HL-60/S4 (cell line): ENCODE measurements around the gene C3.
"Not testable (repeated sequence)": the region's sequence is repeated elsewhere in the genome, so short reads cannot be mapped to it uniquely, and the experiment has no call there.

Experiments used
- in situ Hi-C: fragments of 300-500 bp; cut with MboI; formaldehyde crosslinking; loops from 2 replicates; pipeline ENCODE4 v1.14.3; 2022; ENCODE audit warnings: low sequenced_read_pairs

C3 gene

DNA sequence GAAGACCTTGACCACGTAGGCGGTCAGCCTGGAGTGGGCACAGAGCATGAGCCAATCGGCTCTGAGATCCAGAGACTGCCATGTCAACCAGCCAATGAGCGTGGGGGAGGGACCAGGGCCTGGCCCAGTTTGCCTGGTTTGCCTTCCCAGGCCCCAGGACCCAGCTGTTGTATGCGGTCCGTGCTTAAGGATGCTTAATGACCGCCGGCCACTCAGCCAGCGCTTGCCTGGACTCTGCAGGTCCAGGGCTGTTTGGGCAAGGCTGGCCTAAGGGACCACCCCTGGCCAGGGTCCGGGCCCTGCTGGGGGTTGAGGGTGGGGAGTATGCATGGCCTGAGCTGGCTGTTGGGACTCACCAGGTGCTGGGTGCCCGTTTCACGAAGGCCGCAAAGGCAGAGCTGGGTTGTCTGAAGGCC lies 27.4 kb downstream of the C3 start:
- in situ Hi-C loops = no loop called here

DNA sequence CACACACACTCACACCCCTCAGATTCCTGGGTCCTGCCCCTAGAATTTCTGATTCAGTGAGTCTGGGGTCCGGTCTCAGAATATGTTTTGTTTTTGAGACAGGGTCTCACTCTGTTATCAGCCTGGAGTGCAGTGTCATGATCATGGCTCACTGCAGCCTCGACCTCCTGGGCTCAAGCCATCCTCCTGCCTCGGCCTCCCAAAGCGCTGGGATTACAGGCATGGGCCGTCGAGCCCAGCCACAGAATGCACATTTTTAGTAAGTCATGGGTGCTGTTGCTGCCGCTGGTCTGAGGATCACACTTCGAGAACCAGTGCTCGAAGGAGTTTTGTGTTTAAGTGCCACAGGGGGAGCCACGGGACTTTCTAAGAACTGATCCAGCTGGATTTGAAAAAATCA lies 28.4 kb downstream of the C3 start:
- in situ Hi-C loops = no loop called here

DNA sequence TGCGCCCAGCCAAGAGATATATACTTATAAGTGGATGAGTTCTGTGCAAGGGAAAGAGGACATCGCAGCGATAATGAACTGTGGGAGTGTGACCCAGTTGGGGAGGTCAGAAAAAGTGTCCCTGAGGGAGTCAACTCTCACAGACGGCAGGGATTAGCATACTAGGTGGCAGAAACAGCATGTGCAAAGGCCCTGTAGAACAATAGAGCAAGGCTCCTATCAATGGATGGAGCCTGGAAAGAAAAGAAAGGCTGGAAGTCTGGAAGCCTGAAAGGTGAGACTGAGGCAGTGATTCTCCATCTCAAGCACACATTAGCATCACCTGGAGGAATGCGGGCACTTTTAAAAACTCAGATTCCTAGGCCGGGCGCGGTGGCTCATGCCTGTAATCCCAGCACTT lies 29.1 kb downstream of the C3 start:
- in situ Hi-C loops = no loop called here

DNA sequence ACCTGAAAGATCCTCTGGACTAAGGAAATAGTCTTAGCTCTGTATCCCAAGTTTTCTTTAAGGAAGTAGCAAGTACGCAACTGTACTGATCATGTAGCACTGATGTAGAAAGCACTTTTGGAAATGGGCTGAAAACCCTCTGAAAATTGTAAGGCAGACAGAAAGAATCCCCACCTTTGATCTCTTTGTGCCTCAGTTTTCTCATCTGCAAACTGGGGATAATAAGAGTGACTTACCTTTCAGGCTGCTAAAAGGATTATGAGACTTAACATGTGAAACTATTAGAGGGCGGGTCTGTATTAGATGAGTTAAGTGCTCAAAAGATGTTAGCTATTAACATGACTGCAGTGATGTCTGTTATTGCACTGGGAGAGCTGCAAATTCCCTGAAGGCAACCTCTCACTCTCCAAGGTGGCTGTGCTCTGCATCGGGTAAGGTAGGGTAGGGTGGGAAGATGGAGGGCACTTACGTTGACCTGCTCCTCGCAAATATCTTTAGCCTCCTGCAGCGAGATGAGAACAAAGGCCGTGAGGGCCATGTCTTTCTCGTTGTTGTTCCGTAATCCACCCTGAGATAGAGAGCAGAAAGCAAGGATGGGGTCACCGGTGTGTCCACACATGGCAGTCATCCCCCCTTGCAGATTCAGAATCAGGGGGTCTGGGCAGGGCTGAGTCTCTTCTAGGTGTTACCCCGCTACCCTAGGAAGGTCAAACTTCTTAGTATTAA lies 30.1 kb downstream of the C3 start:
- in situ Hi-C loops = no loop called here

DNA sequence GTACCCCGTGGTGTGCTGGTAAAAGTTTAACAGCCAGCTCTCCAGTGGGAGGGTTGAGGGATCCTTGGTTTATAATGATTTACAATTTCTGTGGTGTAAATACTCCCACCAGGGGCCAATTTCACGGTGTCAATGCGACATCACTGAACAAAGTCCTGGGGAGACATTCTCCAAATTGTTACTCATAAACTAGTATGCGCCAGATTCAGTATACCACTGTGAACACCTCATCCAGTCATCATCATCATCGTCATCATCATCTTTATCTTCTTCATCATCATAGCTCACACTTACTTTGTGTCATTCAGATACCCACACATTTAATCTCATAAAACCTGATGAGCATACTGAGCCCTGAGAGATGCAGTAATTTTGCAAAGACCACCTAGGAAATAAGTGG lies 33.3 kb downstream of the C3 start:
- in situ Hi-C loops = no loop called here

DNA sequence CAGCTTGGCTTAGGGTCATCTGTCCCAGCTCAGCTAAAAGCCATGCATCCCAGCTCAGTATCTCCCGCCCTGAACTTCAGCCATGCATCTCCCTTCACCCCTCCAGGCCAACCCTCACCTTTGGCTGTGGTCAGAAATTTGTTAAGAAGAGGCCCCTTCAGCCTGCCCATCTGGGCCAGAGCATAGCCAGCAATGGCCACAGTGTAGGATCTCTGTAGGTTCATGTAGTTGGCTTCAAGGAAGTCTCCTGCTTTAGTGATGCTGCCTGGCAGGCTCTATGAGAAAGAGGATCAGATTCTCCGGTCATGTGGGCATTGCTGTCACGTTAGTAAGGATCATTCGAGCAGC lies 33.8 kb downstream of the C3 start:
- in situ Hi-C loops = no loop called here

DNA sequence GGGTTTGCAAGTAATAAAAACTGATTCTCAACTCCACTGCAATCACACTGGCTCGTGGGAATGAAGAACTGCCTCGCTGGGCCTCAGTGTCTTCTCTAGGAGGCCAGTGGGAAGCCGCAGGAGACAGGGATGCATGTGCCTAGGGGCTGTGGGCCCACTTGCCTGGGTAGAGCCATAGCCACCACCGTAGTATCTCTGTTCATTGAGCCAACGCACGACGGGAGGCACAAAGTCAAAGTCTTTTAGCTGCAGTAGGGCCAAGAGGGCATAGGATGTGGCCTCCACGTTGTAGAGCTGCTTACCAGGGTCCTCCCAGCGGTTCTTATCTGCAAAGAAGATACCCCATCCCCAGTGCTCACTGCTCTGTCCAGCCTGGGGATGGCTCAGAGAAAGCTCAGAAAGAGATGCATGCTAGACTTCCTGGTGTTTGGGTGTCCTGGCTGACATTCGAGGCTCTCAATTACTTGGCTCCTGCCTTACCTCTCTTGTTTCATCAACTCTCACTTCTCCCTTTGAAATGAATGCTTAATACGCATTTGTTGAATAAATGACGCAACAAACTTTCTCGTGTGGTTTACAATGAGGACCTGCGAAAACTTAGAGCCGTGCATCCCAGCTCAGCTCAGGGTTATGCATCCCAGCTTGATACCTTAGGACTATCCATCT lies 34.4 kb downstream of the C3 start:
- in situ Hi-C loops = no loop called here

DNA sequence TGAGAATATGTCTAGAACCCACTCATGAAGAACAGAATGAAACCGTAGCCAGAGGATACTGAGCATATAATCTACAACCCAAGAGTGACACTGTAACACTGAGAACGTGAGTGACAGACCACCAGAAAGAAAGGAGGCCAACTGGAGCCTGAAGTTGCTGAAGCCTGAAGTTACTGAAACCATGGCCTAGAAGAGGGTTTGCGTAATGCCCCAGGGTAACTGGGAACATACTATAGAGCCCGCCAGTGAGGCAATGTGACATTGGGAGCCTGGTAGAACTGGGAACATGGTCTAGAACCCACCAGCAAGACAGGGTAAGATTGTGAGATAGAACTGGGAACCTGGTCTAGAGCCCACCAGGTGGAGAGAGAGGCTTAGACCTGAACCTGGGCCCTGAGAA lies 35.0 kb downstream of the C3 start:
- in situ Hi-C loops = no loop called here

DNA sequence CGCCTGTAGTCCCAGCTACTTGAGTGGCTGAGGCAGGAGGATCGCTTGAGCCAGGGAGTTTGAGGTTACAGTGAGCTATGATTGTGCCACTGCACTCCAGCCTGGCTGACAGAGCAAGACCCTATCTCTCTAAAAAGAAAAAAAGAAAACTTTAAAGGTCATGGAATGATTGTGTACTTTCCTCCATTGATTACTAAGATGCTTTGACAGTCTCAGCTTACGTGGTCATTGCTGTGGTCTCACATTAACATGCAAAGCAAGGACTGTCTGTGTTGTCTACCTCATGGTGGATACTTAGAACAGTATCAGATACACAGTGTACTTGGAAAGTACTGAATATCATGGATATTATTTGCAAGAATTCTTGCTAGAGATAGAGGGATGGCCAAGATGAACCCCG lies 36.5 kb downstream of the C3 start:
- in situ Hi-C loops = no loop called here

DNA sequence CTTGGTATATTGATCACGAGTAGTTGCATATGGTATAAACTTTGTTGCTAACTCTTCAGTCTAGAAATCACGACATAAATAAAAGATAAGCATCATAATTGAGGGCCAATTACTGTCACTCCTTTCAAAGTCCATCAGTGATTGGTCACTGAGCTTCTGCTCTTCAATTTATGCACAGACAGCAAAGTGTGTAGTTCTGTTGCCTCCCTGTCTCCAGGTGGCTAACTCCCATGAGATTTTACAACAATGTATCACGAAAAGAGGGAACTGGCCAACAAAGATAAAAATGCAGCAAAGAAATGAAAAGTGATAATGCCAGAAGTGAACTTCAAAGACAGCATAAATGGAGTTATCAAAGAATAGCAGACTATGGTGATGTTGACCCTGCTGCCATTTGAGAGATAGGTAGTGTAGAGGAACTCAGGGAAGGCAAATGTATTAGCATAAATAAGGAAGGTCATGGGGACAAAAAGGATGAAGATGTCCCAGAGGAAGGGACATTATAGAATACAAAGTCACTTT lies 37.8 kb downstream of the C3 start:
- in situ Hi-C loops = no loop called here

DNA sequence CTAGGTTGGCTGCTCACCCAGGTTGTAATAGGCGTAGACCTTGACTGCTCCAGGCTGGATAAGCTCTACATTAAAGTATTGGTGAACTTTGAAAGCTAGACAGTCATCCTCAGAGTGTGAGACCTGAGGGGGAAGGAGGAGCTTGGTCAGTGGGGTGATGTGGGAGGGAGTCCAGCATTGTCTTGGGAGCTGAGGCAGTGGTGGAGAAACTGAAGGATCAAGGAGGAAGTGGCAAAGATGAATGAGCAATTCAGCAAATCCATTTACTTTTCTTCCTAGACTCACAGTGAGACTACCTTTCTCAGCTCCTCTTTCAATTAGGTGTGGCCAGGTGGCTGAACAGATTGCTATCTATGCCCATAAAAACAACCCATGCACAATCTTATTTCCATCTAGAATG lies 40.3 kb downstream of the C3 start:
- in situ Hi-C loops = no loop called here

DNA sequence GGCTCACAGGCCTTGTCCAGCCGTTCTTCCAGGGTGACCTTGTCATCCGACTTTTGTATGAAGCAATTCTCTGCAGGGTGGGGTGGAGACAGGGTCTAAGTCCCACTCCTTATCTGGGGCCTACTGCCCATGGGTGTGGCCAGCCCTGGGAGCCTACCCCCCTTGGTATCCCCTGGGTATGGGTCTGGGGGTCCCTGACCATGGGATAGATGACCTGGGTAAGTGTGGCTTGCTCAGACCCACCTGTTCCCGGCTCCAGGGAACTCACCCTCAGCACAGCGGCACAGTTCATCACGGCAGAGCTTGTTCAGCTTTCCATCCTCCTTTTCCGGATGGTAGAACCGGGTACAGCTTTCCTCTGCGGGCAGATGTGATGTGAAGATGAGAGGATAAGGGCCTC lies 41.3 kb downstream of the C3 start:
- in situ Hi-C loops = no loop called here

DNA sequence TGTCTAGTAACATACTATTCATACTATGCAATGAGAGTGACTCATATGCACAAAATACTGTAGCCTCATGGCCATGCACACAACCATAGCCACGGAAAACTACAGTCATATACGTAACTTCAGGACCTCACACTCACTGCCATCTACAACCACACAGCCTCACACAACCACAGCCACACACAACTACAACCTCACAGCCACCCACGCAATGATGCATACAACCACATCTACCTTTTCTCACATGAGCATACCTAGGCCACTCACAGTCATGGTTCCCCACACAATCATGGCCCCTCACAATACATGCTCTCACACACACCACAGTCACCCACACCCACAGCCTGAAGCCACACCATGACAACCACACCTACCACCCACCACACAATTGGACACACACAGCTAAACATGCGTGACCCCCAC lies 41.8 kb downstream of the C3 start:
- in situ Hi-C loops = no loop called here

DNA sequence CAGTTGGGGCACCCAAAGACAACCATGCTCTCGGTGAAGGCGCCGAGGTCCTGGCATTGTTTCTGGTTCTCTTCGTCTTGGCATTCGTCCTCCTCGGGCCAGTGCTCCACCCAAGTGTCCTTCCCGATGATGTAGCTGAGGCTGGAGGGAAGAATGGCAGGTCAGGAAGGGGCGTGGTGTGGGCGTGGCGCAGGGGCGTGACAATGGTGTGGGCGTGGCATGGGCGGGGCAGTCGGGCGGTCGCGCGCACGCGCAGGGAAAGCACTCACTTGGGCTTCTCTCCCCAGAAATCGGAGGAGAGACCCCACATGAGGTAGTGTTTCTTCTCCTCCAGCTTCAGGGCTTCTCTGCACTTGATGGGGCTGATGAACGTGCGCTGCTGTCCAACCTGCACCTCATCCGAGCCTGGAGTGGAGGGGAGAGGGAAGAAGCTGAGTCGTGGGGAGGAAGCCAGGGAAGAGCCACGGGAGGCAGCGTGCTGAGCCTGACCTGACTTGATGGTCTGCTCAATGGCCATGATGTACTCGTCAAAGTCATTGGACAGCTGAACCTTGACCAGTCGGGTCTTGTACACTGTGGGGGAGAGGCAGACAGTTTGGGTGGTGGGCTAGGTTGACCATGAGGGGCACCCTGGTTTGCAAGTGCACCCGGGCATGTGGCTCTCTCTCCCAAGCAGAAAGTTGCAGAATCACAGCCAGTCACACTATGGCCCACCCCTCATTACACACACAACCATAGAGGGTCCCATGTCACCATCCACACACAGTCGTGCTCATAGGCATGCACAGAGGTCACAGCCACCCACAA lies 42.4 kb downstream of the C3 start:
- in situ Hi-C loops = no loop called here

DNA sequence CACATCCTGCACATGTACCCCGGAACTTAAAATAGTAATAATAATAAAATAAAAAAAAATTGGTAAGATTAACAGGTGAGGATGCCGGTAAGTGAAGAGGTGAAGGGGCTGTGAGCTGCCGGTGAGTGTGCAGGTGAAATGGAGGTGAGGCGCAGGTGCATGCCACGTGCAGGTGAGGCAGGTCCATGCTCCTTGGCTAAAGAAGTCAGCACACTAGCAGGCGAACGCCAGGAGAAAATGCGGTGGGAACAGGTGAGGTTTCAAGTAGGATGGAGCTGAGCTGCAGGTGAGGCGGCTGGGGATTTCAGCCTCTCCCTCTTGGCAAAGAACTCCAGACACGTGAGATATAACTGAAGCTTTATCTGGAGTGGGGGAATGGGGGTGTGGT lies 43.0 kb downstream of the C3 start:
- in situ Hi-C loops = no loop called here

DNA sequence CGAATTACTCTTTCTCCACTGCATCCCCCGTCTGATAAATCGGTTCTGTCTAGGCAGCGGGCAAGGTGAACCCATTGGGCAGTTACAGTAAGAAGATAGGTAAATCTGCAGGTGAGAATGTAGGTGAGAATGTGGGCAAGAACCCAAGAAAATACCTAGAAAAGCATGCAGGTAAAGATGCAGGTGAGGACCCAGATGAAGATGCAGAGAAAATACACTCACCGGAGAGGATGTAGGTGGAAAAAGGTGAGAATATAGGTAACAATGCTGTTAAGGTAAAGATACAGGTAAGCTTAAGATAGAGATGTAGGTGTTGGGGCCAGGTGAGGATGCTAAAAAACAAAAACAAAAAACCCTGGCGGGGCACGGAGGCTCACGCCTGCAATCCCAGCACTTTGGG lies 44.2 kb downstream of the C3 start:
- in situ Hi-C loops = no loop called here

DNA sequence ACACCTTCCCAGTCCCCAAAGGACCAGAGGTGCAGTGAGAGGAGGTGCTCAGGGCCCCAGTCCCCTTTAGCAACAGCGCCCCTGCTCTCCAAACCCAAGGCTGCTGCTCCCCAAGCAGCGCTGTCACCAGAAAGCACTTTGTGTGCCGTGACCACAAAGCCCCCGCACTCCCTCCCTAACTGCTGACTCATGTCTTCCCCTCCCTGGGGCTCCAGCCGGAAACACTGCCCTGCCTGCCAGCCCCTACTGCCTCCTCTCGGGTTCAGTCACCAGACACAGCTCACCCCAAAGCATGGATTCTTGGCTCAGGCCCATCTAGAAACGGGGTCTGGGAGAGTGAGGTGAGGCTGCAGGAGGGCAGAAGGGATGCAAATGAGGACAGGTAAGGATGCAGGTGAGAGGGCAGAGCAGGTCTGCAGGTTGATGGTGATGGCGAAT lies 45.6 kb downstream of the C3 start:
- in situ Hi-C loops = no loop called here

DNA sequence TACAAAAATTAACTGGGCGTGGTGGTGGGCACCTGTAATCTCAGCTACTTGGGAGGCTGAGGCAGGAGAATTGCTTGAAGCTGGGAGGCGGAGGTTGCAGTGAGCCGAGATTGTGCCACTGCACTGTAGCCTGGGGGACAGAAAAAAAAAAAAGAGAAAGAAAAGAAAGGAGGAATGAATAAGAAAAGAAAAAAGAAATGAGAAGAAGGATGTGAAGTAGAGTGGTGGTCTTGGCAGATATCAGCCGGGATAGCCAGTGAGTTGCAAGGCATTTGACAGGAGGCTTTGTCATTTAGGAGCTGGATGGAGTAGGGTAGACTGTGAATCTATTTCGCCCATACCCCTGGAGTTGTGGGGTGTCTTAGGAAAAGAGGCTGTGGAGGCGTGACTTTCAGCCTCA lies 46.0 kb downstream of the C3 start:
- in situ Hi-C loops = not testable (repeated sequence)

DNA sequence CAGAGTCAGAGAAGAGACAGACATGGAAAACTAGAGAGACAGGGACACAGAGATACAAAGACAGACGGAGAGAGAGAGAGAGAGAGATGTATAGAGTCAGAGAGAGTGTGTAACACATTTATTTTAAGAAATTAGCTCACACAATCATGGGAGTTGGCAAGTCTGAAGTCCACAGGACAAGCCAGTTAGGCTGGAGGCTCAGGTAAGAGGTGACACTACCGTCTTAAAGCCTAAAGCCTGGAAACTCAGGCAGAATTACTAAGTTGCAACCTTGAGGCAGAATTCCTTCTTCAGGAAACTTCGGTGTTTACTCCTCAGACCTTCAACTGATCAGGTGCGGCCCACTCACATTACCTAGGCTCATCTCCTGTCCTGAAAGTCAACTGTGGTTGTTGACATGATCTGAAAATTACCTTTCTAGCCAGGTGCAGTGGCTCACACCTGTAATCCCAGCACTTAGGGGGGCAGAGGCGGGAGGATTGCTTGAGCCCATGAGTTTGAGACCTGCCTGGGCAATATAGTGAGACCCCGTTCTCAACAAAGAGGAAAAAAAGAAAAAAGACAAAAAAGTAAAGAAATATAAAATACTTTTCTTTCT lies 47.7 kb downstream of the C3 start:
- in situ Hi-C loops = no loop called here

DNA sequence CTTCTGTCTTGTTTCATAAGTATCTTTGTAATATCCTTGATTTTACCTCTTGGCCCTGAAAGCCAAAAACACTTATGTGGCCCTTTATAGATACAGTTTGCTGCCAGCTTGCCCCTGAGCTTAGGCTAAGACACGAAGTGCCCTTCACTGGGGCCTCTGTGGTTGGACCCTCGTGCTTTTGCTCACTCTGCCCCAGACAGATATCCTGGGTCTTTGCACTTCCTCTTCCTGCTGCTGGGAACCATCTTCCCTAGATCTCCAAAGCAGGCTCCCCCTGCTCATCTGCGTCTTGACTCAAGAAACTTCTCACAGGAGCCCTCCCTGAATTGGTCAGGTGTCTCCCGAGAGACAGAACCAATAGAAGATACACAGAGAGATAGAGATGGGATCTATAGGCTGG lies 48.5 kb downstream of the C3 start:
- in situ Hi-C loops = no loop called here

DNA sequence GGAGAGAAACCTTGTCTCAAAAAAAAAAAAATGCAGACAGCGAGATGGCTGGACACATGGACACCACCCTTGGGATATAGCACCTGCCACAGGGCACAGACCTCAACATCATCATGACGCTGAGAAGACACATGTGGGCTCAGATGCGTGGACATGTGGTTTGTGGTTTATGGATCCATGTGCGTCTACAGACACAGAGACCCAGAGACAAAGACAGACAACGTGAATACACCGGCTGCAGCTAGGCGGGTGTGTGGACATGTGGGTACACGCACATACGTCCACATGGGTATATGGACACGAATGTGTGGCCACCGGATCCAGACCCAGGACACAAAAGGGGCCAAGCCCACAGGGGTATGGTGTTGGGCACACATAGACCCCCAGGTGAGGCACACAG lies 51.8 kb downstream of the C3 start:
- in situ Hi-C loops = no loop called here
